ENCODE data around the gene IFT88.

The IFT88 gene

GRCh38 chr13:20565115-20565736, 1.7 kb upstream of the IFT88 start:
- DNase-seq (ENCODE audit: low read depth): no peak

- DNase-seq (ENCODE audit: low read depth): peak; percentile 31
These were observed 474 bp upstream of the IFT88 start for GRCh38 chr13:20566468-20566897.

- DNase-seq (ENCODE audit: low read depth): no peak
These were observed 1.0 kb downstream of the IFT88 start for GRCh38 chr13:20567881-20568528.

- peak; percentile 11 for DNase-seq (ENCODE audit: low read depth)
These were observed 3.6 kb downstream of the IFT88 start for GRCh38 chr13:20570517-20570916.

GRCh38 chr13:20571676-20572075, 4.7 kb downstream of the IFT88 start:
- no peak for DNase-seq (ENCODE audit: low read depth)

GRCh38 chr13:20573186-20573585, 6.2 kb downstream of the IFT88 start:
- no peak for DNase-seq (ENCODE audit: low read depth)

- no peak for DNase-seq (ENCODE audit: low read depth)
These were observed 6.7 kb downstream of the IFT88 start for GRCh38 chr13:20573636-20574035.

- no peak for DNase-seq (ENCODE audit: low read depth)
These were observed 12.2 kb downstream of the IFT88 start for GRCh38 chr13:20579191-20579590.

- DNase-seq (ENCODE audit: low read depth): no peak
These were observed 13.3 kb downstream of the IFT88 start for GRCh38 chr13:20580257-20580656.

GRCh38 chr13:20582026-20582425, 15.1 kb downstream of the IFT88 start:
- DNase-seq (ENCODE audit: low read depth): no peak

- no peak for DNase-seq (ENCODE audit: low read depth)
These were observed 16.9 kb downstream of the IFT88 start for GRCh38 chr13:20583803-20584293.

GRCh38 chr13:20585371-20585770, 18.4 kb downstream of the IFT88 start:
- no peak for DNase-seq (ENCODE audit: low read depth)

- no peak for DNase-seq (ENCODE audit: low read depth)
These were observed 21.7 kb downstream of the IFT88 start for GRCh38 chr13:20588529-20589110.

- no peak for DNase-seq (ENCODE audit: low read depth)
These were observed 23.6 kb downstream of the IFT88 start for GRCh38 chr13:20590561-20590960.

GRCh38 chr13:20592606-20593005, 25.6 kb downstream of the IFT88 start:
- no peak for DNase-seq (ENCODE audit: low read depth)

- DNase-seq (ENCODE audit: low read depth): no peak
These were observed 27.3 kb downstream of the IFT88 start for GRCh38 chr13:20594280-20594679.

GRCh38 chr13:20607015-20607414, 40.1 kb downstream of the IFT88 start:
- no peak for DNase-seq (ENCODE audit: low read depth)

- DNase-seq (ENCODE audit: low read depth): no peak
These were observed 41.6 kb downstream of the IFT88 start for GRCh38 chr13:20608438-20609020.

- peak; percentile 17 for DNase-seq (ENCODE audit: low read depth)
These were observed 42.2 kb downstream of the IFT88 start for GRCh38 chr13:20609145-20609544.

GRCh38 chr13:20610006-20610405, 43.0 kb downstream of the IFT88 start:
- DNase-seq (ENCODE audit: low read depth): no peak

GRCh38 chr13:20616059-20616797, 49.3 kb downstream of the IFT88 start:
- DNase-seq (ENCODE audit: low read depth): peak; percentile 77

- DNase-seq (ENCODE audit: low read depth): no peak
These were observed 56.0 kb downstream of the IFT88 start for GRCh38 chr13:20623000-20623399.
